Stimulated activated memory B cell treated with anti-CD40 and anti-IgM and Interleukin-4, amounts not matched to agents 10 μg/mL and 1 μg/mL and 100 μg/mL, for 72 hours (primary cell): ENCODE results near the gene ST7L.
"Not testable (repeated sequence)": the region's sequence is repeated elsewhere in the genome, so short reads cannot be mapped to it uniquely, and the experiment has no call there.

ENCODE experiments used
- ATAC-seq: fragments of 150-1000 bp; cut with Tn5 transposase; 2 replicates; pipeline ENCODE4 v1.10.0; 2021
- H3K27ac Mint-ChIP-seq: one replicate; pipeline ENCODE4 v1.8.0; 2022; ENCODE audit warnings: mild to moderate bottlenecking, mixed read lengths
- H3K27me3 Mint-ChIP-seq: one replicate; pipeline ENCODE4 v1.8.0; 2022; ENCODE audit warnings: mixed read lengths
- H3K36me3 Mint-ChIP-seq: one replicate; pipeline ENCODE4 v1.8.0; 2022; ENCODE audit warnings: mixed read lengths
- H3K4me1 Mint-ChIP-seq: one replicate; pipeline ENCODE4 v1.8.0; 2022; ENCODE audit warnings: mixed read lengths
- H3K4me3 Mint-ChIP-seq: one replicate; pipeline ENCODE4 v1.8.0; 2022; ENCODE audit warnings: mild to moderate bottlenecking, moderate library complexity, mixed read lengths
- H3K9me3 Mint-ChIP-seq: one replicate; pipeline ENCODE4 v1.8.0; 2022; ENCODE audit warnings: mixed read lengths

The ST7L gene, protein sequence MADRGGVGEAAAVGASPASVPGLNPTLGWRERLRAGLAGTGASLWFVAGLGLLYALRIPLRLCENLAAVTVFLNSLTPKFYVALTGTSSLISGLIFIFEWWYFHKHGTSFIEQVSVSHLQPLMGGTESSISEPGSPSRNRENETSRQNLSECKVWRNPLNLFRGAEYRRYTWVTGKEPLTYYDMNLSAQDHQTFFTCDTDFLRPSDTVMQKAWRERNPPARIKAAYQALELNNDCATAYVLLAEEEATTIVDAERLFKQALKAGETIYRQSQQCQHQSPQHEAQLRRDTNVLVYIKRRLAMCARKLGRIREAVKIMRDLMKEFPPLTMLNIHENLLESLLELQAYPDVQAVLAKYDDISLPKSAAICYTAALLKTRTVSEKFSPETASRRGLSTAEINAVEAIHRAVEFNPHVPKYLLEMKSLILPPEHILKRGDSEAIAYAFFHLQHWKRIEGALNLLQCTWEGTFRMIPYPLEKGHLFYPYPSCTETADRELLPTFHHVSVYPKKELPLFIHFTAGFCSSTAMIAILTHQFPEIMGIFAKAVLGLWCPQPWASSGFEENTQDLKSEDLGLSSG

DNA sequence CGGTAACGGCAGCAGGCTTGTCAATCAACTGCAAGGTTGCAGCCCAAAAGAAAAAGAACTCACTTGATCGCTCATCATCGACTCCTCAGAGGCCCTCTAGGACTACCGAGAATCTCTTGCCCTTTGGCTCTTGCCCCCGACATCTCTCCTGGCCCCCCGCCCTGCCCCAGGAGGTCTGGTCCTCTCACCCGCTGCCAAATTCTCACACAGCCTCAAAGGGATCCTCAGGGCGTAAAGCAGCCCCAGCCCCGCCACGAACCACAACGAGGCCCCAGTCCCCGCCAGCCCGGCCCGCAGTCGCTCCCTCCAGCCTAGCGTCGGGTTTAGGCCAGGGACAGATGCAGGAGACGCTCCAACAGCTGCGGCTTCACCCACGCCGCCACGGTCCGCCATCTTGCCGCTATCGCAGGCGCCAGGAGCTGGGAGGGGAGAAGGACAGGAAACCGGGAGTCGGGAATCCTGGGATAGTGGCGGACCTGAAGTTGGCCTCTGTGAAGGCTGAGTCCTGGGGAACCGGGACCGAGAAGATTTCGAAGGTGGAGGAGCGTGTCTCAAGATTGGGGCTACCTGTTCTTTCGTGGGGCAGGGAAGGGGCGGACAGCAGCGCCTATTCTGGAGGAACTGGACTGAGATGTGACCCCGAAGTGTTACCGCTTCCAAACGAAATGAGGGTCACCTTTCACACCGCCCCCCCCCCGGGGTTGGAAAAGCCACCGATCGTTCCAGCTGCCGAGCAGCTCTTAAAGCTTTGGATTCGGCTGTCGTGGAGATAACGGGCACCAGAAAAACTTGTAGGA, at the start of gene ST7L:
ST7L (minus strand) TSS at position 421 of the 797 bp plus-strand sequence; CDS start at position 393, 28 bp downstream.
- no peaks in the 10 kb centered on the region for H3K27me3 Mint-ChIP-seq
- peak; percentile 59 for ATAC-seq
- H3K4me1 Mint-ChIP-seq, result peaks cover 40% of the 10 kb centered on the region
- H3K27ac Mint-ChIP-seq, result peak within 1 kb of the TSS; percentile 100
- H3K36me3 Mint-ChIP-seq, result peaks cover 11% of the 10 kb centered on the region
- H3K4me3 Mint-ChIP-seq, result peak within 1 kb of the TSS; percentile 100
- no peaks in the 10 kb centered on the region for H3K9me3 Mint-ChIP-seq

DNA sequence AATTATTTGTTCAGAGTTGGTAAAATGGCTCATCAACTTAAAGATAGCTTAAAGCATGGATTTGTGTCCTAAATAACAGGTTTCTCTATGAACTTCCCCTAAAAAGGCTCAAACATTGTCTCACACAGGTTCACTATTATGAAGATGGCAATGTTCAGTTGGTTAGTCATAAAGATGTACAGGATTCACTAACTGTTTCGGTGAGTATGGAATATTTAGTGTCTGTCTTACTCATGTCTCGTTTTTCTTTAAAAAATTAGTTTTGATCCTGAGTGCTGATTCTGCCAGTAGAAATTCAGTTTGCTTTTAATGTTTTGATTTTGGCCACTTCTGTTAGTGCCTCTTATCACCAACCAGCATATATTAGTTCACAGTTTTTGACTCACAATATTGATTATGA, 48.0 kb upstream of the ST7L start:
- no peaks in the 10 kb centered on the region for H3K27me3 Mint-ChIP-seq
- no peak for ATAC-seq
- H3K9me3 Mint-ChIP-seq, result no peaks in the 10 kb centered on the region
- H3K36me3 Mint-ChIP-seq, result peaks cover 66% of the 10 kb centered on the region
- H3K4me3 Mint-ChIP-seq, result no peak overlapping the region
- H3K27ac Mint-ChIP-seq, result no peak overlapping the region
- H3K4me1 Mint-ChIP-seq, result peaks cover 6% of the 10 kb centered on the region

DNA sequence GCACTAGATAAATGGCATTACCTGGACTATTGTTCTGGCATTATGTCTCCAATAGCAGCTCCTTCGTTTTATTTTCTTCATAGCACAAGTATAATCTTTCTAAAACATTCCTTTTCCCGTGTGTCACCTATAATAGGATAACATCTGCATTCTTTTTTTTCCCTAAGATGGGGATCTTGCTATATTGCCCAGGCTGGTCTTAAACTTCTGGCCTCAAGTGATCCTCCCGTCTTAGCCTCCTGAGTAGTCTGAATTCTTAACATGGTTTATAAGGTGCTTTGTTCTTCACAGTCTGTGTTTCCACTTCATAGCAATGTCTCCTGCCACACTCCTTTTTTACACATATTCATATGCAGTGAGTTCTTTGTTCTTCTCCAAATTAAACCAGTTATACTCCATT, 46.9 kb upstream of the ST7L start:
- no peaks in the 10 kb centered on the region for H3K27me3 Mint-ChIP-seq
- no peak overlapping the region for H3K27ac Mint-ChIP-seq
- H3K4me3 Mint-ChIP-seq, result no peak overlapping the region
- no peak for ATAC-seq
- H3K9me3 Mint-ChIP-seq, result no peaks in the 10 kb centered on the region
- H3K36me3 Mint-ChIP-seq, result peaks cover 75% of the 10 kb centered on the region
- no peaks in the 10 kb centered on the region for H3K4me1 Mint-ChIP-seq

DNA sequence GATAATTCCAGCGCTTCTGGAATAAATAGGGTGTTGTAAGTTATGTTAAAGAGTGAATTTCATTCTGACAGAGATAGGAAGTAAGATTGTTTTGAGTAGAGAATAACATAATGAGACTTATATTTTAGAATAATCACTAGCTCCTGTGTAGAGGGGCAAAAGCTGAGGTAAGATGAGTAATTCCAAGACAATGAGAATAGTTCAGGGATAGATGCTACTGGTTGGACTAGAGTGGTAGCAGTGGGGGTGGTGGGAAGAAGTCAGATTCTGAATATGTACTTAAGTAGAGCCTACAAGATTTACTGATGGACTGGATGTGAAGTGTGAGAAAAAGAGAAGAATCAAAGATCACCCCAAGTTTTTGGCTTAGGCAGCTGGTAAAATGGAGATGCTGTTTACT, 32.3 kb upstream of the ST7L start:
- Mint-ChIP-seq H3K27me3 (no peaks in the 10 kb centered on the region), H3K27ac (no peak overlapping the region), H3K4me3 (no peak overlapping the region), H3K36me3 (peaks cover 41% of the 10 kb centered on the region), H3K4me1 (peaks cover 10% of the 10 kb centered on the region), H3K9me3 (no peaks in the 10 kb centered on the region)
- ATAC-seq, result no peak

DNA sequence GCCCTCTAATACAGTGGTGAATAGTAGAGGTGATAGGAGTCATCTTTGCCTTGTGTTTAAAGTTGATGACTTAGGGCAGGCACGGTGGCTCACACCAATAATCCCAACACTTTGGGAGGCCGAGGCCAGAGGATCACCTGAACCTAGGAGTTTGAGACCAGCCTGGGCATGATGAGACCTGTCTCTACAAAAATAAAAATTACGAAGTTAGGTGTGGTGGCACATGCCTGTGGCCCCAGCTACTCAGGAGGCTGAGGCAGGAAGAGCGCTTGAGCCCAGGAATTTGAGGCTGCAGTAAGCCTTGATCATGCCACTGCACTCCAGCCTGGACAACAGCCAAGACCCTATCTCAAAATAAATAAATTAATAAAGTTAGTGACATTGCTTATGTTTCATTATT, 27.3 kb upstream of the ST7L start:
- no peak for ATAC-seq
- peak overlapping the region; percentile 20 for H3K27ac Mint-ChIP-seq

GRCh38 chr1:112643080-112643479, 24.1 kb upstream of the ST7L start:
- Mint-ChIP-seq H3K36me3 (peaks cover 17% of the 10 kb centered on the region), H3K4me1 (peaks cover 28% of the 10 kb centered on the region), H3K9me3 (no peaks in the 10 kb centered on the region), H3K27me3 (no peaks in the 10 kb centered on the region), H3K27ac (no peak overlapping the region), H3K4me3 (no peak overlapping the region)
- ATAC-seq, result no peak

More for the DNA sequence above, 27.3 kb upstream of the ST7L start:
- H3K4me1 Mint-ChIP-seq, result peaks cover 26% of the 10 kb centered on the region
- no peak overlapping the region for H3K4me3 Mint-ChIP-seq
- H3K27me3 Mint-ChIP-seq, result no peaks in the 10 kb centered on the region
- peaks cover 30% of the 10 kb centered on the region for H3K36me3 Mint-ChIP-seq
- no peaks in the 10 kb centered on the region for H3K9me3 Mint-ChIP-seq

GRCh38 chr1:112640437-112640836, 21.5 kb upstream of the ST7L start:
- H3K4me1 Mint-ChIP-seq, result peaks cover 43% of the 10 kb centered on the region
- not testable (repeated sequence) for H3K27ac Mint-ChIP-seq, H3K36me3 Mint-ChIP-seq, H3K27me3 Mint-ChIP-seq, ATAC-seq, H3K9me3 Mint-ChIP-seq, H3K4me3 Mint-ChIP-seq

DNA sequence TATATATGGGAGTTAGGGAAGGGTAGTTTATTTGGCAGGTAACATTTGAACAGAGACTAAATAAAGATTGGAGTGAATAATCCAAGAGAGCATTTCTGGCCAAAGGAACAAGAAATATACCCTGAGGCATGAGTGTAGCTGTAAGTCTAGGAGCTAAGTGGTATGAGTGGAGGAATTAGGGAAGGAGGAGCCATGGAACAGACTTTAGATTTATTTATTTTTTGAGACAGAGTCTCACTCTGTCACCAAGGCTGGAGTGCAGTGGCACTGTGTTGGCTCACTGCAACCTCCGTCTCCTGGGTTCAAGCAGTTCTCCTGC, 19.1 kb upstream of the ST7L start:
- Mint-ChIP-seq H3K4me1 (peaks cover 58% of the 10 kb centered on the region), H3K27me3 (no peaks in the 10 kb centered on the region), H3K27ac (peak overlapping the region; percentile 25), H3K36me3 (peaks cover 18% of the 10 kb centered on the region), H3K4me3 (no peak overlapping the region), H3K9me3 (no peaks in the 10 kb centered on the region)
- no peak for ATAC-seq

- Mint-ChIP-seq H3K4me1 (peaks cover 59% of the 10 kb centered on the region), H3K4me3 (no peak overlapping the region)
- no peak for ATAC-seq
These were observed 18.5 kb upstream of the ST7L start for GRCh38 chr1:112637254-112638109.

DNA sequence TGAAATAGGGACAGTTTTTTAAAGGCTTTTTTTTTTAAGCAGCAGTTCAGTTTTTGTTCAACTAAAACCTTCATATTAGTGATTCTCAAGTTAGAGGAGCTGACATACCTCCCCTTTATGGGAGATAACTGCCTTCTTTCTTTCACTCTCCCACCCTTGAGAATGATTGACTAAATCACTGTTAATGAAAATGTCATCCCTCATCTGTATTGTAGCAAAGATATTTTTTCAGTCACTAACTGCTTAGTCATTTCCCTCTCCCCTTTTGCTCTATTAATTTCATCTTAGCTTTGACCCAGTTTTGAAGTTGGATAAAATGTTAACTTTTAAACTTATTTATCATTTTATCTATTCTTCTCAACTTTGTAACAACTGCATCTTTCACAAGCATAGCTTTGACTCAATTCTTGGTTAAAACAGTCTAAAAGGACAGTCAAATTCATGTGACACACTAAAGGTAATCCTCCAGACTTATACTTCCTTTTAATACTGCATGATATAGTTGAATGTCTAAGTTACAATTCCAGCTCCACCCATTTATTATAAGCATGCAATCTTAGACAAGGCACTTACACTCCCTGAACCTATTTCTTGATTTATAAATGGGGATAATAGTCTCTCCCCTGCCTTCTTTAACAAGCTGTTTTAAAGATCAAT, 17.8 kb upstream of the ST7L start:
- ATAC-seq, result no peak
- Mint-ChIP-seq H3K4me1 (peaks cover 59% of the 10 kb centered on the region), H3K36me3 (peaks cover 27% of the 10 kb centered on the region), H3K27me3 (no peaks in the 10 kb centered on the region), H3K27ac (peak overlapping the region; percentile 25), H3K9me3 (no peaks in the 10 kb centered on the region), H3K4me3 (no peak overlapping the region)

More at GRCh38 chr1:112637254-112638109, 18.5 kb upstream of the ST7L start:
- no peaks in the 10 kb centered on the region for H3K27me3 Mint-ChIP-seq
- H3K27ac Mint-ChIP-seq, result peak overlapping the region; percentile 25
- H3K36me3 Mint-ChIP-seq, result peaks cover 20% of the 10 kb centered on the region
- H3K9me3 Mint-ChIP-seq, result no peaks in the 10 kb centered on the region

DNA sequence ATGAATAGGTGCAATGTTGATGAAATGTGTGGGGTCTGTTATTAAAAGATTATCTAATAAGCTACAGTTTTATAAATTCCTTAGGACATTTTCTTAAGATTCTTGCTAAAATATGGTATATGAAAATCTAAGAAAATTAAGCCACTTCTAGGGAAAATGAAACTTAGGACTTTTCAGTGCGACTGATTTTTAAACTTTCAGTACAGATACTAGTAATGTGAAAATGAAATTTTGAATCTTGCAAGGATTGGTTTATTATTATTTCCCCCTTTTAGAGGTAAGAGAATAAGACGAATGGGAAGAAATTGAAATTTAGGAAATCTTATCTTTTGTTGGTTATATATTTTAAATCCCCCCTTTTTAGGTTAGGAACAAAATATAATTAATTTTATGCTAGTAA, 17.1 kb upstream of the ST7L start:
- Mint-ChIP-seq H3K27ac (peak overlapping the region; percentile 68), H3K27me3 (no peaks in the 10 kb centered on the region), H3K9me3 (no peaks in the 10 kb centered on the region), H3K36me3 (peaks cover 30% of the 10 kb centered on the region), H3K4me1 (peaks cover 64% of the 10 kb centered on the region), H3K4me3 (peak overlapping the region; percentile 48)
- no peak for ATAC-seq

DNA sequence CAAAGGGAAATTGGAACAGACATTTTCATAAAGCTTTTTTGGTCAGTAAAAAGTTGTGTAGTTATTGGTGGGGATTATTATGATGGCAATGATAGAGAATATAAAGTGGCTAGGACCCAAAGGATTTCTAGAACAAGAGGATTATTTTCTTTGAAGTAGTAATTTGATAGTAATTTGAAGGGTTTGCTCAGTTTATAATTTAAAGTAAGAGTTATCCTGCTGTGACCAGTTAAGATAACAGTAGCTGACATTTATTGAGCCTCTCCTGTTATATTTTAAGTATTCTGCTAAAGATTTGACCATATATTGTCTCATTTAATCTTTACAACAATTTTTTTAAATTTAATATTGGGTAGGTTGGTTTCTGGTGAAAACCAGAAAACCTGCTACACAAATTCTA, 15.4 kb upstream of the ST7L start:
- Mint-ChIP-seq H3K36me3 (peaks cover 40% of the 10 kb centered on the region), H3K4me3 (no peak overlapping the region)

GRCh38 chr1:112633628-112634027, 14.7 kb upstream of the ST7L start:
- Mint-ChIP-seq H3K9me3 (no peaks in the 10 kb centered on the region), H3K4me1 (peaks cover 86% of the 10 kb centered on the region), H3K27ac (peak overlapping the region; percentile 25), H3K4me3 (no peak overlapping the region), H3K36me3 (peaks cover 46% of the 10 kb centered on the region), H3K27me3 (no peaks in the 10 kb centered on the region)
- no peak for ATAC-seq

More for the DNA sequence above, 15.4 kb upstream of the ST7L start:
- ATAC-seq, result no peak
- H3K27me3 Mint-ChIP-seq, result no peaks in the 10 kb centered on the region
- peaks cover 78% of the 10 kb centered on the region for H3K4me1 Mint-ChIP-seq
- peak overlapping the region; percentile 25 for H3K27ac Mint-ChIP-seq
- H3K9me3 Mint-ChIP-seq, result no peaks in the 10 kb centered on the region

DNA sequence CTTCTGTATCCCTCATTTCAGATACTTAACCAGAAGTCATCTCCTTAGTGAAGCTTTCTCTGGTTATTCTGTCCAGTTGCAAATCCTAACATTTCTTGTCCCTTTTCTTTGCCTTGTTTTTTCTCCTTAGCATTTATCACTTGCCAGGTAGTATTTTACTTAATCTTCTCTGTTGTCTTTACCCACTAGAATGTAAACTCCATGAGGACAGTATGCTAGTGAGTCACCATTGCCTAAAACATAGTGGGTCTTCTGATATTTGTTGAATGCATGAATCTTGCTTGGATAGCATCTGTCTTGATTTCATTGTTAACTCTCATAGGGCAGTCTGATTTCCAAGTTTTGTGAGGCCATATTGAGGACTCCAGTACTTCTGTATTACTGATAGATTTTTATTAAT, 10.3 kb upstream of the ST7L start:
- H3K4me3 Mint-ChIP-seq, result no peak overlapping the region
- no peak overlapping the region for H3K27ac Mint-ChIP-seq
- H3K9me3 Mint-ChIP-seq, result no peaks in the 10 kb centered on the region
- ATAC-seq, result no peak
- H3K27me3 Mint-ChIP-seq, result no peaks in the 10 kb centered on the region
- H3K4me1 Mint-ChIP-seq, result peaks cover 93% of the 10 kb centered on the region
- H3K36me3 Mint-ChIP-seq, result peaks cover 62% of the 10 kb centered on the region
